ENCODE results near the gene PCBD1. TPM values are rescaled to one million over a fixed set of nuclear protein-coding genes. Genes with fewer than 3 reads are reported as not detected.

The PCBD1 gene
- total and polyA plus RNA-seq, 5 donors = 102 to 216 (median 134) TPM

GRCh38 chr10:70845256-70845655 lies 43.1 kb downstream of the PCBD1 start:
- Histone ChIP-seq H3K4me3 (ENCODE audit: low read length) (no peak overlapping the region), H3K9me3 (ENCODE audit: control insufficient read depth, low read length) (no peaks in the 10 kb centered on the region), H3K27me3 (ENCODE audit: control insufficient read depth, insufficient read depth) (no peaks in the 10 kb centered on the region), H3K27ac (ENCODE audit: low read length) (no peak overlapping the region), H3K4me1 (ENCODE audit: control insufficient read depth, insufficient read depth, low read length) (peaks cover under 1% of the 10 kb centered on the region)
- 73% methylated on average over 2 of the region's 2 CpGs for WGBS
- DNase-seq = no peak
- intact Hi-C loops (cut with DNase I) = no loop called here
- no peak for ATAC-seq

- intact Hi-C loops (cut with DNase I) = no loop called here
- 66% methylated on average over 2 of the region's 2 CpGs for WGBS
- Histone ChIP-seq H3K9me3 (ENCODE audit: control insufficient read depth, low read length) (no peaks in the 10 kb centered on the region), H3K27me3 (ENCODE audit: control insufficient read depth, insufficient read depth) (no peaks in the 10 kb centered on the region), H3K4me1 (ENCODE audit: control insufficient read depth, insufficient read depth, low read length) (peaks cover 2% of the 10 kb centered on the region), H3K27ac (ENCODE audit: low read length) (no peak overlapping the region), H3K4me3 (ENCODE audit: low read length) (no peak overlapping the region)
- no peak for DNase-seq
- no peak for ATAC-seq
Measured at GRCh38 chr10:70843776-70844489, 44.4 kb downstream of the PCBD1 start.

GRCh38 chr10:70843333-70843732 lies 45.0 kb downstream of the PCBD1 start:
- WGBS = 80% methylated on average over 2 of the region's 2 CpGs
- Histone ChIP-seq H3K27ac (ENCODE audit: low read length) (no peak overlapping the region), H3K27me3 (ENCODE audit: control insufficient read depth, insufficient read depth) (no peaks in the 10 kb centered on the region), H3K4me3 (ENCODE audit: low read length) (no peak overlapping the region), H3K4me1 (ENCODE audit: control insufficient read depth, insufficient read depth, low read length) (peaks cover 2% of the 10 kb centered on the region), H3K9me3 (ENCODE audit: control insufficient read depth, low read length) (no peaks in the 10 kb centered on the region)
- intact Hi-C loops (cut with DNase I) = no loop called here
- ATAC-seq = no peak
- DNase-seq = no peak

- H3K4me1 ChIP-seq (ENCODE audit: control insufficient read depth, insufficient read depth, low read length) = peaks cover 5% of the 10 kb centered on the region
- no peak overlapping the region for H3K4me3 ChIP-seq (ENCODE audit: low read length)
- H3K9me3 ChIP-seq (ENCODE audit: control insufficient read depth, low read length) = no peaks in the 10 kb centered on the region
- intact Hi-C loops (cut with DNase I) = no loop called here
- DNase-seq = no peak
- no peak for ATAC-seq
- no peaks in the 10 kb centered on the region for H3K27me3 ChIP-seq (ENCODE audit: control insufficient read depth, insufficient read depth)
- H3K27ac ChIP-seq (ENCODE audit: low read length) = no peak overlapping the region
- 91% methylated on average over 2 of the region's 2 CpGs for WGBS
Measured at GRCh38 chr10:70840836-70841235, 47.5 kb downstream of the PCBD1 start.

- H3K9me3 ChIP-seq (ENCODE audit: control insufficient read depth, low read length) = no peaks in the 10 kb centered on the region
- no peak for ATAC-seq
- 89% methylated on average over 4 of the region's 4 CpGs for WGBS
- DNase-seq = no peak
- H3K4me3 ChIP-seq (ENCODE audit: low read length) = no peak overlapping the region
- no peak overlapping the region for H3K27ac ChIP-seq (ENCODE audit: low read length)
- intact Hi-C loops (cut with DNase I) = no loop called here
- H3K4me1 ChIP-seq (ENCODE audit: control insufficient read depth, insufficient read depth, low read length) = peaks cover 6% of the 10 kb centered on the region
- H3K27me3 ChIP-seq (ENCODE audit: control insufficient read depth, insufficient read depth) = no peaks in the 10 kb centered on the region
Measured at GRCh38 chr10:70838270-70838805, 50.0 kb downstream of the PCBD1 start.

- intact Hi-C loops (cut with DNase I) = no loop called here
- no peaks in the 10 kb centered on the region for H3K27me3 ChIP-seq (ENCODE audit: control insufficient read depth, insufficient read depth)
- WGBS = 95% methylated on average over 3 of the region's 3 CpGs
- peaks cover 7% of the 10 kb centered on the region for H3K4me1 ChIP-seq (ENCODE audit: control insufficient read depth, insufficient read depth, low read length)
- H3K9me3 ChIP-seq (ENCODE audit: control insufficient read depth, low read length) = no peaks in the 10 kb centered on the region
- no peak for ATAC-seq
- no peak for DNase-seq
- H3K4me3 ChIP-seq (ENCODE audit: low read length) = no peak overlapping the region
- H3K27ac ChIP-seq (ENCODE audit: low read length) = no peak overlapping the region
Measured at GRCh38 chr10:70837660-70838059, 50.7 kb downstream of the PCBD1 start.

- DNase-seq (no peak), ATAC-seq (no peak)
- Histone ChIP-seq H3K27ac (ENCODE audit: low read length) (no peak overlapping the region), H3K4me1 (ENCODE audit: control insufficient read depth, insufficient read depth, low read length) (peaks cover 7% of the 10 kb centered on the region), H3K27me3 (ENCODE audit: control insufficient read depth, insufficient read depth) (no peaks in the 10 kb centered on the region), H3K9me3 (ENCODE audit: control insufficient read depth, low read length) (no peaks in the 10 kb centered on the region), H3K4me3 (ENCODE audit: low read length) (no peak overlapping the region)
- intact Hi-C loops (cut with DNase I) = no loop called here
- WGBS = 90% methylated on average over 2 of the region's 2 CpGs
Measured at GRCh38 chr10:70836319-70836718, 52.0 kb downstream of the PCBD1 start.

GRCh38 chr10:70834441-70835151 lies 53.8 kb downstream of the PCBD1 start:
- ATAC-seq (no peak), DNase-seq (no peak)
- Histone ChIP-seq H3K4me3 (ENCODE audit: low read length) (no peak overlapping the region), H3K4me1 (ENCODE audit: control insufficient read depth, insufficient read depth, low read length) (peaks cover 6% of the 10 kb centered on the region), H3K27me3 (ENCODE audit: control insufficient read depth, insufficient read depth) (no peaks in the 10 kb centered on the region), H3K27ac (ENCODE audit: low read length) (no peak overlapping the region), H3K9me3 (ENCODE audit: control insufficient read depth, low read length) (no peaks in the 10 kb centered on the region)
- WGBS = 83% methylated on average over 7 of the region's 7 CpGs
- intact Hi-C loops (cut with DNase I) = no loop called here

GRCh38 chr10:70834021-70834420 lies 54.3 kb downstream of the PCBD1 start:
- Histone ChIP-seq H3K4me1 (ENCODE audit: control insufficient read depth, insufficient read depth, low read length) (peaks cover 6% of the 10 kb centered on the region), H3K27me3 (ENCODE audit: control insufficient read depth, insufficient read depth) (no peaks in the 10 kb centered on the region), H3K9me3 (ENCODE audit: control insufficient read depth, low read length) (no peaks in the 10 kb centered on the region), H3K4me3 (ENCODE audit: low read length) (no peak overlapping the region), H3K27ac (ENCODE audit: low read length) (no peak overlapping the region)
- intact Hi-C loops (cut with DNase I) = no loop called here
- no peak for ATAC-seq
- WGBS = 90% methylated on average over 5 of the region's 5 CpGs
- DNase-seq = no peak

GRCh38 chr10:70833601-70834000 lies 54.8 kb downstream of the PCBD1 start:
- H3K27me3 ChIP-seq (ENCODE audit: control insufficient read depth, insufficient read depth) = no peaks in the 10 kb centered on the region
- intact Hi-C loops (cut with DNase I) = no loop called here
- peaks cover 6% of the 10 kb centered on the region for H3K4me1 ChIP-seq (ENCODE audit: control insufficient read depth, insufficient read depth, low read length)
- no peak overlapping the region for H3K4me3 ChIP-seq (ENCODE audit: low read length)
- 67% methylated on average over 2 of the region's 2 CpGs for WGBS
- DNase-seq (no peak), ATAC-seq (no peak)
- H3K27ac ChIP-seq (ENCODE audit: low read length) = no peak overlapping the region
- no peaks in the 10 kb centered on the region for H3K9me3 ChIP-seq (ENCODE audit: control insufficient read depth, low read length)

Measured in right cardiac atrium (tissue), 5 donors.